Neural cell (in vitro differentiated cells): ENCODE data around the gene MRC2. TPM values are rescaled to one million over a fixed set of nuclear protein-coding genes. Genes with fewer than 3 reads are reported as not detected.

Experiments used
- H2AFZ ChIP-seq: fragments of 200-600, 300-800 bp; sonication (generic), shearing (Covaris generic); 2 replicates; pipeline ENCODE4 v1.6.0; 2014; ENCODE audit warnings: low read depth, mild to moderate bottlenecking, antibody characterized with exemption, low read length, moderate library complexity
- H3F3A ChIP-seq: fragments of 200-600 bp; shearing (Covaris generic); 2 replicates; pipeline ENCODE4 v1.6.1; 2016; ENCODE audit warnings: mild to moderate bottlenecking, moderate library complexity, mixed read lengths, antibody characterized with exemption, low read length; ENCODE audit not compliant: insufficient read depth, poor library complexity, severe bottlenecking
- H3K27ac ChIP-seq: fragments of 200-600, 300-800 bp; sonication (generic), shearing (Covaris generic); 2 replicates; pipeline ENCODE4 v1.5.1; 2014; ENCODE audit warnings: mild to moderate bottlenecking, low read length, moderate library complexity
- H3K27me3 ChIP-seq: fragments of 300-800, 200-600 bp; sonication (generic), shearing (Covaris generic); 2 replicates; pipeline ENCODE4 v1.6.0; 2014; ENCODE audit warnings: mild to moderate bottlenecking, low read depth, low read length, moderate library complexity; ENCODE audit not compliant: insufficient read depth
- H3K36me3 ChIP-seq: fragments of 300-800, 200-600 bp; sonication (generic), shearing (Covaris generic); 2 replicates; pipeline ENCODE4 v1.5.1; 2014; ENCODE audit warnings: mild to moderate bottlenecking, antibody characterized with exemption, low read length, moderate library complexity; ENCODE audit not compliant: insufficient read depth
- H3K4me2 ChIP-seq: fragments of 300-800, 200-600 bp; sonication (generic), shearing (Covaris generic); 2 replicates; pipeline ENCODE4 v1.6.0; 2014; ENCODE audit warnings: mild to moderate bottlenecking, low read length
- H3K4me3 ChIP-seq: fragments of 300-800, 200-600 bp; sonication (generic), shearing (Covaris generic); 2 replicates; pipeline ENCODE4 v1.5.1; 2014; ENCODE audit warnings: mild to moderate bottlenecking, low read length, moderate library complexity
- H3K79me2 ChIP-seq: fragments of 200-600 bp; shearing (Covaris generic); replicated peaks from 2 replicates; pipeline ENCODE4 v1.6.0; 2014; ENCODE audit warnings: mild to moderate bottlenecking, low read length, moderate library complexity; ENCODE audit not compliant: insufficient read depth
- H3K9ac ChIP-seq: fragments of 300-800, 200-600 bp; sonication (generic), shearing (Covaris generic); 2 replicates; pipeline ENCODE4 v1.6.1; 2016; ENCODE audit warnings: mild to moderate bottlenecking, low read length, mixed read lengths
- H3K9me2 ChIP-seq: fragments of 200-600 bp; shearing (Covaris generic); 2 replicates; pipeline ENCODE4 v1.6.1; 2016; ENCODE audit warnings: mild to moderate bottlenecking, low read length, mixed read lengths; ENCODE audit not compliant: insufficient read depth
- H3K9me3 ChIP-seq: fragments of 200-600, 300-800 bp; sonication (generic), shearing (Covaris generic); 2 replicates; pipeline ENCODE4 v1.6.1; 2016; ENCODE audit warnings: mild to moderate bottlenecking, mixed run types, low read length, moderate library complexity, mixed read lengths
- H4K20me1 ChIP-seq: fragments of 200-600 bp; shearing (Covaris generic); 2 replicates; pipeline ENCODE4 v1.6.1; 2016; ENCODE audit warnings: mild to moderate bottlenecking, mixed run types; ENCODE audit not compliant: insufficient read depth
- CTCF ChIP-seq: fragments of 450-650 bp; IDR thresholded peaks from 2 replicates; pipeline ENCODE4 v1.5.1; 2014; ENCODE audit warnings: antibody characterized with exemption, mild to moderate bottlenecking, moderate library complexity; ENCODE audit not compliant: poor library complexity, severe bottlenecking
- EP300 ChIP-seq: fragments of 450-650 bp; conservative IDR thresholded peaks from 2 replicates; pipeline ENCODE4 v1.6.1; 2014; ENCODE audit warnings: antibody characterized with exemption, mild to moderate bottlenecking, moderate library complexity; ENCODE audit not compliant: poor library complexity, severe bottlenecking
- EZH2 ChIP-seq: fragments of 200-600, 300-800 bp; shearing (Covaris generic), sonication (generic); IDR thresholded peaks from 2 replicates; pipeline ENCODE4 v1.6.1; 2014; ENCODE audit warnings: antibody characterized with exemption, low read length, borderline replicate concordance, mild to moderate bottlenecking; ENCODE audit not compliant: insufficient read depth, poor library complexity, severe bottlenecking
- MXI1 ChIP-seq: fragments of 450-650 bp; conservative IDR thresholded peaks from 2 replicates; pipeline ENCODE4 v1.6.1; 2014; ENCODE audit warnings: antibody characterized with exemption, mild to moderate bottlenecking; ENCODE audit not compliant: poor library complexity, severe bottlenecking
- POLR2AphosphoS5 ChIP-seq: IDR thresholded peaks from 2 replicates; pipeline ENCODE4 v1.6.1; 2012
- RAD21 ChIP-seq: fragments of 450-650 bp; conservative IDR thresholded peaks from 2 replicates; pipeline ENCODE4 v1.6.1; 2014; ENCODE audit warnings: antibody characterized with exemption, mild to moderate bottlenecking, moderate library complexity
- REST ChIP-seq: IDR thresholded peaks from 2 replicates; pipeline ENCODE4 v1.6.1; 2012; ENCODE audit warnings: borderline replicate concordance
- SMC3 ChIP-seq: fragments of 450-650 bp; conservative IDR thresholded peaks from 2 replicates; pipeline ENCODE4 v1.6.1; 2014; ENCODE audit warnings: antibody characterized with exemption, mild to moderate bottlenecking, moderate library complexity; ENCODE audit not compliant: poor library complexity
- TAF1 ChIP-seq: IDR thresholded peaks from 2 replicates; pipeline ENCODE4 v1.6.1; 2012; ENCODE audit warnings: low read depth
- polyA plus RNA-seq: library from polyadenylated mRNA; depleted of rRNA; stranded (reverse); fragments of >200 nt; gene quantifications from 2 replicates; pipeline ENCODE4 v1.2.3, GENCODE V29; 2014

Gene MRC2
- polyA plus RNA-seq, 1 donor from 2014 or later: 0.36 TPM

- Histone ChIP-seq H3K9ac (no peak overlapping the region), H2AFZ (no peak overlapping the region), H3K36me3 (no peaks in the 10 kb centered on the region), H4K20me1 (no peaks in the 10 kb centered on the region), H3K4me3 (no peak overlapping the region), H3K9me2 (no peaks in the 10 kb centered on the region), H3F3A (no peaks in the 10 kb centered on the region), H3K79me2 (peaks cover 18% of the 10 kb centered on the region), H3K4me2 (no peak overlapping the region), H3K27me3 (no peaks in the 10 kb centered on the region), H3K9me3 (no peaks in the 10 kb centered on the region), H3K27ac (no peak overlapping the region)
- no peak for TF ChIP-seq CTCF
- TF ChIP-seq MXI1: no peak
- TF ChIP-seq TAF1: no peak
- no peak for TF ChIP-seq REST
- no peak for TF ChIP-seq POLR2AphosphoS5
- TF ChIP-seq EP300: no peak
- TF ChIP-seq RAD21: no peak
- TF ChIP-seq EZH2: no peak
- TF ChIP-seq SMC3: no peak
Measured at GRCh38 chr17:62702746-62703260, 75.3 kb downstream of the MRC2 start.

- no peaks in the 10 kb centered on the region for H4K20me1 ChIP-seq
- H3K9me2 ChIP-seq: no peaks in the 10 kb centered on the region
- no peak overlapping the region for H2AFZ ChIP-seq
- TF ChIP-seq RAD21 (no peak), MXI1 (no peak), CTCF (no peak)
- H3K36me3 ChIP-seq: no peaks in the 10 kb centered on the region
- H3K79me2 ChIP-seq: peaks cover 18% of the 10 kb centered on the region
- H3K9ac ChIP-seq: peak overlapping the region; percentile 84
- no peaks in the 10 kb centered on the region for H3K27me3 ChIP-seq
- H3F3A ChIP-seq: no peaks in the 10 kb centered on the region
- peak overlapping the region; percentile 54 for H3K4me3 ChIP-seq
- H3K9me3 ChIP-seq: no peaks in the 10 kb centered on the region
- H3K4me2 ChIP-seq: no peak overlapping the region
- H3K27ac ChIP-seq: no peak overlapping the region
Measured at GRCh38 chr17:62703261-62703775, 75.8 kb downstream of the MRC2 start.
